ENCODE measurements around the gene CYP4B1.

Gene CYP4B1

GRCh38 chr1:46790446-46791101 lies 8.3 kb upstream of the CYP4B1 start:
- peak overlapping the region in 1 of 5 donors; percentile 31 for H3K4me3 ChIP-seq (ENCODE audit: low read depth in 1 of 5, low read length in 5 of 5)
- H3K27ac ChIP-seq (ENCODE audit: low read depth, low read length), result no peak overlapping the region
- no peaks in the 10 kb centered on the region for H3K27me3 ChIP-seq (ENCODE audit: control insufficient read depth in 5 of 5, insufficient read depth in 4 of 5, low read length in 5 of 5)
- H3K9ac ChIP-seq (ENCODE audit: low read length in 5 of 5), result no peak overlapping the region
- peaks cover 2 to 7% (median 6%) of the 10 kb centered on the region in 5 donors for H3K4me1 ChIP-seq (ENCODE audit: control insufficient read depth in 5 of 5, insufficient read depth in 5 of 5, low read length in 5 of 5)
- H3K36me3 ChIP-seq (ENCODE audit: control insufficient read depth in 5 of 5, insufficient read depth in 5 of 5, low read length in 5 of 5), result no peaks in the 10 kb centered on the region
- H3K9me3 ChIP-seq (ENCODE audit: control insufficient read depth in 5 of 5, low read length in 5 of 5), result no peaks in the 10 kb centered on the region

GRCh38 chr1:46793126-46793525 lies 5.7 kb upstream of the CYP4B1 start:
- no peak overlapping the region for H3K4me3 ChIP-seq (ENCODE audit: low read depth in 1 of 5, low read length in 5 of 5)
- H3K4me1 ChIP-seq (ENCODE audit: control insufficient read depth in 5 of 5, insufficient read depth in 5 of 5, low read length in 5 of 5), result peaks cover 2 to 8% (median 8%) of the 10 kb centered on the region in 5 donors
- no peaks in the 10 kb centered on the region for H3K27me3 ChIP-seq (ENCODE audit: control insufficient read depth in 5 of 5, insufficient read depth in 4 of 5, low read length in 5 of 5)

GRCh38 chr1:46797696-46798470 lies 963 bp upstream of the CYP4B1 start:
- Histone ChIP-seq H3K27me3 (ENCODE audit: control insufficient read depth in 5 of 5, insufficient read depth in 4 of 5, low read length in 5 of 5) (no peaks in the 10 kb centered on the region), H3K9ac (ENCODE audit: low read length in 5 of 5) (no peak overlapping the region), H3K4me3 (ENCODE audit: low read depth in 1 of 5, low read length in 5 of 5) (no peak overlapping the region), H3K4me1 (ENCODE audit: control insufficient read depth in 5 of 5, insufficient read depth in 5 of 5, low read length in 5 of 5) (peaks cover 12 to 44% (median 42%) of the 10 kb centered on the region in 5 donors), H3K36me3 (ENCODE audit: control insufficient read depth in 5 of 5, insufficient read depth in 5 of 5, low read length in 5 of 5) (no peaks in the 10 kb centered on the region), H3K9me3 (ENCODE audit: control insufficient read depth in 5 of 5, low read length in 5 of 5) (no peaks in the 10 kb centered on the region), H3K27ac (ENCODE audit: low read depth, low read length) (no peak overlapping the region)

More at GRCh38 chr1:46793126-46793525, 5.7 kb upstream of the CYP4B1 start:
- Histone ChIP-seq H3K9me3 (ENCODE audit: control insufficient read depth in 5 of 5, low read length in 5 of 5) (no peaks in the 10 kb centered on the region), H3K36me3 (ENCODE audit: control insufficient read depth in 5 of 5, insufficient read depth in 5 of 5, low read length in 5 of 5) (no peaks in the 10 kb centered on the region), H3K9ac (ENCODE audit: low read length in 5 of 5) (no peak overlapping the region), H3K27ac (ENCODE audit: low read depth, low read length) (no peak overlapping the region)

GRCh38 chr1:46800742-46801141 lies 1.9 kb downstream of the CYP4B1 start:
- Histone ChIP-seq H3K4me3 (ENCODE audit: low read depth in 1 of 5, low read length in 5 of 5) (peak overlapping the region; percentile 31 to 55 (median 54)), H3K36me3 (ENCODE audit: control insufficient read depth in 5 of 5, insufficient read depth in 5 of 5, low read length in 5 of 5) (no peaks in the 10 kb centered on the region), H3K27ac (ENCODE audit: low read depth, low read length) (no peak overlapping the region), H3K4me1 (ENCODE audit: control insufficient read depth in 5 of 5, insufficient read depth in 5 of 5, low read length in 5 of 5) (peaks cover 26 to 72% (median 69%) of the 10 kb centered on the region in 5 donors), H3K9ac (ENCODE audit: low read length in 5 of 5) (no peak overlapping the region), H3K9me3 (ENCODE audit: control insufficient read depth in 5 of 5, low read length in 5 of 5) (no peaks in the 10 kb centered on the region), H3K27me3 (ENCODE audit: control insufficient read depth in 5 of 5, insufficient read depth in 4 of 5, low read length in 5 of 5) (no peaks in the 10 kb centered on the region)

GRCh38 chr1:46801323-46802055 lies 2.6 kb downstream of the CYP4B1 start:
- Histone ChIP-seq H3K27ac (ENCODE audit: low read depth, low read length) (peak overlapping the region; percentile 33), H3K9ac (ENCODE audit: low read length in 5 of 5) (peak overlapping the region in 1 of 5 donors; percentile 48), H3K36me3 (ENCODE audit: control insufficient read depth in 5 of 5, insufficient read depth in 5 of 5, low read length in 5 of 5) (no peaks in the 10 kb centered on the region), H3K27me3 (ENCODE audit: control insufficient read depth in 5 of 5, insufficient read depth in 4 of 5, low read length in 5 of 5) (no peaks in the 10 kb centered on the region), H3K4me3 (ENCODE audit: low read depth in 1 of 5, low read length in 5 of 5) (peak overlapping the region; percentile 31 to 55 (median 54)), H3K9me3 (ENCODE audit: control insufficient read depth in 5 of 5, low read length in 5 of 5) (no peaks in the 10 kb centered on the region), H3K4me1 (ENCODE audit: control insufficient read depth in 5 of 5, insufficient read depth in 5 of 5, low read length in 5 of 5) (peaks cover 32 to 80% (median 77%) of the 10 kb centered on the region in 5 donors)

- Histone ChIP-seq H3K4me1 (ENCODE audit: control insufficient read depth in 5 of 5, insufficient read depth in 5 of 5, low read length in 5 of 5) (peaks cover 36 to 86% (median 81%) of the 10 kb centered on the region in 5 donors), H3K4me3 (ENCODE audit: low read depth in 1 of 5, low read length in 5 of 5) (peak overlapping the region in 3 of 5 donors; percentile 44 to 55 (median 54)), H3K27ac (ENCODE audit: low read depth, low read length) (peak overlapping the region; percentile 33), H3K9me3 (ENCODE audit: control insufficient read depth in 5 of 5, low read length in 5 of 5) (no peaks in the 10 kb centered on the region), H3K36me3 (ENCODE audit: control insufficient read depth in 5 of 5, insufficient read depth in 5 of 5, low read length in 5 of 5) (no peaks in the 10 kb centered on the region), H3K9ac (ENCODE audit: low read length in 5 of 5) (peak overlapping the region in 2 of 5 donors; percentile 17 to 48), H3K27me3 (ENCODE audit: control insufficient read depth in 5 of 5, insufficient read depth in 4 of 5, low read length in 5 of 5) (no peaks in the 10 kb centered on the region)
Observed at GRCh38 chr1:46802081-46802480, 3.2 kb downstream of the CYP4B1 start.

- Histone ChIP-seq H3K4me3 (ENCODE audit: low read depth in 1 of 5, low read length in 5 of 5) (peak overlapping the region in 1 of 5 donors; percentile 55), H3K27ac (ENCODE audit: low read depth, low read length) (peak overlapping the region; percentile 33), H3K4me1 (ENCODE audit: control insufficient read depth in 5 of 5, insufficient read depth in 5 of 5, low read length in 5 of 5) (peaks cover 43 to 95% (median 90%) of the 10 kb centered on the region in 5 donors), H3K27me3 (ENCODE audit: control insufficient read depth in 5 of 5, insufficient read depth in 4 of 5, low read length in 5 of 5) (no peaks in the 10 kb centered on the region), H3K9me3 (ENCODE audit: control insufficient read depth in 5 of 5, low read length in 5 of 5) (no peaks in the 10 kb centered on the region), H3K36me3 (ENCODE audit: control insufficient read depth in 5 of 5, insufficient read depth in 5 of 5, low read length in 5 of 5) (no peaks in the 10 kb centered on the region), H3K9ac (ENCODE audit: low read length in 5 of 5) (peak overlapping the region in 1 of 5 donors; percentile 36)
Observed at GRCh38 chr1:46802901-46803574, 4.2 kb downstream of the CYP4B1 start.

GRCh38 chr1:46804027-46804889 lies 5.4 kb downstream of the CYP4B1 start:
- peak overlapping the region in 4 of 5 donors; percentile 19 to 35 (median 32) for H3K4me3 ChIP-seq (ENCODE audit: low read depth in 1 of 5, low read length in 5 of 5)
- H3K9me3 ChIP-seq (ENCODE audit: control insufficient read depth in 5 of 5, low read length in 5 of 5), result no peaks in the 10 kb centered on the region
- H3K36me3 ChIP-seq (ENCODE audit: control insufficient read depth in 5 of 5, insufficient read depth in 5 of 5, low read length in 5 of 5), result no peaks in the 10 kb centered on the region
- no peaks in the 10 kb centered on the region for H3K27me3 ChIP-seq (ENCODE audit: control insufficient read depth in 5 of 5, insufficient read depth in 4 of 5, low read length in 5 of 5)
- peaks cover 38 to 86% (median 78%) of the 10 kb centered on the region in 5 donors for H3K4me1 ChIP-seq (ENCODE audit: control insufficient read depth in 5 of 5, insufficient read depth in 5 of 5, low read length in 5 of 5)
- H3K9ac ChIP-seq (ENCODE audit: low read length in 5 of 5), result peak overlapping the region in 4 of 5 donors; percentile 11 to 49 (median 25)
- H3K27ac ChIP-seq (ENCODE audit: low read depth, low read length), result peak overlapping the region; percentile 91

GRCh38 chr1:46804926-46805325 lies 6.1 kb downstream of the CYP4B1 start:
- H3K27me3 ChIP-seq (ENCODE audit: control insufficient read depth in 5 of 5, insufficient read depth in 4 of 5, low read length in 5 of 5), result no peaks in the 10 kb centered on the region
- no peaks in the 10 kb centered on the region for H3K9me3 ChIP-seq (ENCODE audit: control insufficient read depth in 5 of 5, low read length in 5 of 5)
- H3K4me1 ChIP-seq (ENCODE audit: control insufficient read depth in 5 of 5, insufficient read depth in 5 of 5, low read length in 5 of 5), result peaks cover 34 to 81% (median 75%) of the 10 kb centered on the region in 5 donors
- peak overlapping the region in 4 of 5 donors; percentile 17 to 44 (median 23) for H3K4me3 ChIP-seq (ENCODE audit: low read depth in 1 of 5, low read length in 5 of 5)
- peak overlapping the region in 3 of 5 donors; percentile 19 to 49 (median 26) for H3K9ac ChIP-seq (ENCODE audit: low read length in 5 of 5)
- H3K27ac ChIP-seq (ENCODE audit: low read depth, low read length), result peak overlapping the region; percentile 91
- no peaks in the 10 kb centered on the region for H3K36me3 ChIP-seq (ENCODE audit: control insufficient read depth in 5 of 5, insufficient read depth in 5 of 5, low read length in 5 of 5)
